HG03457 (cell line): ENCODE measurements around the gene TIMP3.

Experiments
- ATAC-seq: cut with Tn5 transposase; IDR thresholded peaks from one replicate; pipeline ENCODE4 v1.9.1; 2021; ENCODE audit warnings: moderate number of reproducible peaks; ENCODE audit not compliant: unreplicated experiment

TIMP3 gene

DNA sequence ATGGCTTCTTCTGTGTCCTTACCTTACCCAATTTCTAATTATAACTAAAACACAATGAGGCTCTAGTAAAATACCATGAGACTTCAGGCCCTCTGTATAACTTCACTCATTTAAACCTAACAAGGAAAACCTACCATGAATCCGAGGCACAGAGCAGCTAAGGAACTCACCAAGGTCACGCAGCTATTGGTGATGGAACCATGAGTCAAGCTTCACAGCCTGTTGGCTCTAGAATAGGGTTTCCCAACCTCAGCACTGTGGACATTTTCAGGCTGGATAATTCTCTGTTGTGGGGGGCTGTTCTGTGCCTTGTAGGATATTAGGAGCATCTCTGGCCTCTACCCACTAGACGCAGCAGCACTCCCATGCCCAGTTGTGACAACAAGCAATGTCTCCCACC is 75.7 kb downstream of the TIMP3 start:
- no peak for ATAC-seq

DNA sequence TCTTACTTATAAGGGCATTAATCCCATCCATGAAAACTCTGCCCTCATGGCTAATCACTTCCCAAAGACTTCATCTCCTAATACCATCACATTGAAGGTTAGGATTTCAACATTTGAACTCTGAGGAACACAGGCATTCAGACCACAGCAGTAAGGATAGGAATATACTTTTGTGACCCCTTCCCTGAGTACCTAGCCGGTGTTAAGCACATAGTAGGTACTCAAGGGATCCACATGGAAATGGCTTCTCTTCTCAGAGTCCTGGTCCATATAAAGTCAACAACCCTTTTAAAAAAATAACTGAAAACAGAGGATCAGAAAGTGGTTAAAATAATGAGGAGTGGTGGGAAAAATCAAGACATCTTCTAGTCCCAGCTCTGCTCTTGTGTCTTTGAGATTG is 78.0 kb downstream of the TIMP3 start:
- no peak for ATAC-seq

DNA sequence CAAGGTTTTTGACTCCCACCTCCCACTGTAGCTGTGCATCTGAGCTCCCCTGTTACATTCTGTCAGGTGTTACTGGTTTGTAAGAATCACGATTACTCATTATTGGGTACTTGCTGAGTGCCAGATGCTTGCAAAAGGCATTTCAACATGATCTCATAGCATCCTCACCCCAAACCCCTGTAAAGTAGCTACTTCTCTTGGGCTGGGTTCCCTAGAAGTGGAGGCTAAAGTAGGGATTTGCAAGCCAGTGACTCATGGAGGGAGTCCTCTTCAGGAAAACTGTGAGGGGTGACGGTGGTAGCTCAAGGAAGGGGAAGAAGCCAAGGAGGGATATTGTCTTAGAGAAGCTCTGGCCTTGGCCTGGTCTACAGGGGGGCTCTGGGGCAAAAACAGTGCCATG is 78.6 kb downstream of the TIMP3 start:
- ATAC-seq, result no peak

DNA sequence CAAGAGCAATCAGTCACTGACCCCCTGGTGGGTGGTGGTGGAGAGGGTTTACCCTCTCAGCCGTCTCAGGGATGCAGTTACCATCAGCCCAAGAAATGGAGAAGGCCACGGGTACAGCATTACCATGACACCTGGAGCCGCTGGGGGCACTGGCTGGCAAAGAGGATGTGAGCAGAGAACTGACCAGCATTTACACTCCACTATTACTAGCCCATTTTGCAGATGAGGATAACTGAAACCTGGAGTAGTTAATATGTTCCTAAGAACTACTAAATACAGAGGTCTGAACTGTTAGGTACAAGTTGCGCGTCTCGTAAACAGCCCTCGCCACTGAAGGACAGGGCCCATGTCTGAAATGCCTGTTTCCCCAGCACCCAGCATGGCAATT is 79.0 kb downstream of the TIMP3 start:
- ATAC-seq, result no peak

DNA sequence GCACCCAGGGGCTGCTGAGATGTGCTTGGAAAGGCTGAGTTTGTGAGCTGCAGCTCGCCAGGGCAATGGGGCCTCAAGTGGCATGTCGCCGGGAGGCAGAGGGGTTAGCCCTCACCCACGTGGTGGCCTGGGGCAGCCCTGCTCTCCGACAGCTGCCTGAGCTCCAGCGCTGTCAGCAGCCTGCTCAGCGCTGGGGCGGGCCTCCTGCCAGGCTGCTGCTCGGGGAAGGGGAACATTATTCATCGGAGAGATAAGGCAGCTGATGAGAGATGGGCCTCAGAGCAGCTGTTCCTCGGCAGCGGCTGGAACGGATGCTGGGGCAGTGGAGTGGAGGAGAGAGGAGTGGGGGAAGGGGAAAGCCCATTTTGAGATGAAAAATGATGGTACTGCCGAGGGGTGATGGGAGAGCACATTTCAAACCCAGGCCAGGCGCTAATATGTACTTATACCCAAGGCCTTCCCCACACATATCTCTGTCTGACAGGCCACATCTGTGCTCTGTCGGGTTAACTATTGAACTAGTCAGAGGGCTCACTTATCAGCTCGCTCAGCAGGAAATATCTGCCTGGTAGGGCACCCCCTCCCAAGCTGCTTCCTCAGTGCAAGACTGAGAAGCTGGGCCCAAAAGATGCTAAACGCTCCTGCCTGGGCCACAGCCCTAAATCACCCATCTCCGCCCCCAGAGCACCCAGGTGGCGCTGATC is 79.5 kb downstream of the TIMP3 start:
- no peak for ATAC-seq

DNA sequence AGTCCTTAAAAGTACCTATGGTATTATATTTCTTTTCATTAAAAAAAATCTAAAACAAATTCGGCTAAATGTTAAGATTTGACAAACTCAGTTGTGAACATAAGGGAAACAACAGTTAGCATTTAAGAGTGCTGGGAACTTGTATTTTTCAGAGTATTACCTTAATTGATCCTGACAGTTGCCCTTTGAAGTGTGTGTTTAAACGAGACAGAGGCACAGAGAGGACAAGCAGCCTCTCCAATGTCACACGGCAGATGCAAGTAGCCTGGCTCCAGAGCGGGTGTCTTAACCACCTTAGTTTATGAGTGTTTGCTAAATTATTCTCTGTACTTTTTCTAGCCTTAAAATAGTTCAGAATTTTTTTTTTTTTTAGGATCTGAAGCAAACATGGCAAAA is 80.9 kb downstream of the TIMP3 start:
- no peak for ATAC-seq

DNA sequence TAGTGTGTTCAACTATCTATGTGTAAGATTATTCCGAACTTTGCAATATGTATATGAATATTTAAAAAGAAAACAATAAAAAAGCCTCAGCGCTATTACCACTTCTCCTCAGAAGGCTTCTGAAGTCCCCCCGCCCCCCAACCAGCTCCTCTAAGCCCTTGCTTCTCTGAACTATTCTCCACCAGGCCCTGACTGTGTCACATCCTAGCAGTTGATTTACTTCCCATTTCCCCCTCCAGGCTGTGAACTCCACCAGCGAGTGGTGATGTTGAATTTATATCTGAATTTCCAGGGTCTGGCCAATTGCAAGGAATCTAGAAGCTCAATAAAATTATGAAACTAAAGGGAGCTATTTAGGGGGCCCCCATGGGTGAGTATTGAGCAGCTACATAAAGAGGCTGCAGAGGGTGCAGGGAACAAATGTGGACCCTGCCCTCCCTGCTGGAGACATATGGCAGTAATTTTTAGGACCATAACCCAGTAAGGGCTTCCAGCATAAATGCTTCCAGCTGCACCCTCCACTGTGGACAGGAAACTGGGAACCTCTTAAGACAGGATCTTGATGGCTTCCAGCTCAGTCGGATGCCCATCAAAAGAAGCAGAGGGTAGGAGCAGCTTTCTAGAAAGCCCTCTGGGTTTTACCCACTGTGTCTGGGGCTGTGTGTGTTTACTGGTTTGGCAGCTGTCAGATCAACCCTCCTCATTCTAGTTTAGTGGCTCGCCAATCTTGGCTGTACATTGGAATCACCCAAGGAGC is 81.4 kb downstream of the TIMP3 start:
- no peak for ATAC-seq

DNA sequence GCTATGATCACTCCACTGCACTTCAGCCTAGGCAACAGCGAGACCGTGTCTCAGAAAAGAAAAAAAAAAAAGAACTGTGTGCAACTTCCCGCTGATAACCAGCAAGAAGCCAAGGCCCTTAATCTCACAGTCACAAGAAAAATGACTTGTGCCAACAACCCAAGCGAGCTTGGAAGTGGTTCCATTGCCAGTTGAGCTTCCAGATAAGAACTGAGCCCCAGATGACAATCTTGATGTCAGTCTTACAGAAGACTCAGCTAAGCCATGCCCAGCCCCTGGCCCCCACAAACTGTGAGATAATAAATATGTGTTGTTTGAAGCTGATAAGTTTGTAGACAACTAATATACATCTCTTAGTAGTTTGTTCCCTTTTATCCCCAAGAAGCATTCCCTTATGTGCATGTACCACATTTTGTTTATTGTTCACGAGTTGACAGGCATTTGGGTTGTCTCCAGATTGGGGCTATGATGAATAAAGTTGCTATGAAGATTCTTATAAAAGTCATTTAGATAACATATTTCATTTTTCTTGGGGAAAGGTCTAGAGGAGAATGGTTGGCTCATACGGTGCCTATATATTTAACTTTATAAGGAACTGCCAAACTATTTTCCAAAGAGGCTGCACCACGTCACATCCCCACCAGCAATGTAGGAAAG is 85.9 kb downstream of the TIMP3 start:
- ATAC-seq, result no peak

DNA sequence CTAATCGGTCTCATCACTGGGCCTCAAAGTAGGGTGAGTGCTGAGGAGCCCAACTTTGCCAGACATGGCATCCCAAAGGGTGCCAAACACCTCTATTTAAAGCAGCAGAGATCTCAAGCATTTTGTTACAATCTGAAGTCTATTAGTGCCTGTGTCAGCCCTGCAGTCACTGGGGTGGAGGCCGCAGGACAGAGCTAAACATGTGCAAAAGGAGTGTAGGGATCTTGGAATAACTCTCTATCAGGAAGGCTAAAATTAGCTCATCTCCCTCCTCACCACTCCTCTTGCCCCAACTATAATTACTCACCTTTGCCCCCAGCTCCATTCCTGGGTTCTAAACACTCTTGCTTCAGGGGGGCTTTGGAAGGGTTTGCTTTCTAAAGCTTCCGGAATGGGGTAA is 87.5 kb downstream of the TIMP3 start:
- no peak for ATAC-seq

DNA sequence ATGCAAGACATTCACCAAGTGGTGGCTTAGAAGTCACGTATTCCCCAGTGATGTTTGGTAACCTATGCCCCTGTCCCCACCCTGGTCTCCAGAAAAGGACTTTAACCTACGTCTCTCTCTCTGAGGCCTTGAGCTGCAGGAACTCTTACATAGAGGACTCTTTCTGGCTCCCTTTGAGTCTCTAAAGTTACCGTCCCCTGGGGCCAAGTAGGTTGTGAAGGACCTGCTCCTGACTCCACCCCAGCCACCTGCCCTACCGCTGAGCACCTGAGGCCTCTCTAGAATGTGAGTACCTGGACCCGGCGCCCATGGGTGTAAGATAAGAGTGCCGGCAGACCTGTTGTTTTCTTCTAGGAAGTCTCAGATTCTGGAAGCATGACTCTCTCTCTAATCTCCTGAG is 95.4 kb downstream of the TIMP3 start:
- no peak for ATAC-seq

DNA sequence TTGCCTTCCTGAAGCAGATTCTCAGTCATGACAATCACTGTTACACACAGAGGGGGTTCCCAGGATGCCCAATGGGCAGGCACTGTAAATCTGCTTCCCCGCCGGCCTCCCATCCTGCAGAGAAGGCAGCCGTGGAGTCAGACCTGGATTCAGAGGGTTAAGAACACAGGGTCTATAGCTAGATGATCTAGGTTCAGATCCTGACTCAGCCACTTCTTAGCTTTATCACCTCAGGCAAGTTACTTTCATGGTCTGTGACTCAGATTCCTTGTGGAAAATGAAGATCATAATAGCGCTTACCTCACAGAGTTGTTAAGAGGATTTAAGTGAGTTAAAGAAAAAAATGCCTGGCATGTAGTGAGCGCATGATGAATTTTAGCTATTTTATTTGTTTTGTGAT is 95.9 kb downstream of the TIMP3 start:
- no peak for ATAC-seq

DNA sequence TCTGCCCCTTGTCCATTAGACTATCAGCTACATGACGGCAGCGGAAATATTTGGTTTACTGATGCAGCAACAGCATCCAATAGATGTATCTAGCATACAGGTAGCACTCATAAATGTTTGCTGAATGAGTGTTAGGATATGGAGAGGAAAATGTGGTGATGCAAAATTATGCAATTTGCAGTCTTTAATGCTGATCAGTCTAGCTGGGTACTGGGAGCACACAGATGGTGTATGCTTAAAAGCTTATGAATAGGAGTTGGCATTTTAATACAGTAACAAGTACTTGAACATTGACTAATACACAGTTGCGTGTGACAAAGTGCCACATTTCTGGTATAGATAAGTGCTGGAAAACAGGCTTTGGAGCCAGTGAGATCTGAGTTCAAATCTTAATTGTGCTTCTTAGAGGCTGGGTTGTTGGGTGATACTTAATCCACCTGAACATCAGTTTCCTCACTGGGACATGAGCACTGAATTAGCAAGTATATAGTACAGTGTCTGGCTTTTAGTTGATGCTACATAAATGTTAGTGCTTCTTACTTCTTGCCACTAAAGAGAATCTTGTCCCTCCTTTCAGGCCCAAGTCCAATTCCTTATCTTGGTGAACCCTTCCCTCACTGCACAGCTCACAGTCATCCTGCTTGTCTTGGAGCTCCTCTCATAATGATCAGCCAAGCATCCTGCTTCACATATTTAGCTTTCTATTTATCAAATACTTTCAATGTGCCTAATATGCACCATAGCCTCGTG is 99.6 kb downstream of the TIMP3 start:
- ATAC-seq, result no peak

DNA sequence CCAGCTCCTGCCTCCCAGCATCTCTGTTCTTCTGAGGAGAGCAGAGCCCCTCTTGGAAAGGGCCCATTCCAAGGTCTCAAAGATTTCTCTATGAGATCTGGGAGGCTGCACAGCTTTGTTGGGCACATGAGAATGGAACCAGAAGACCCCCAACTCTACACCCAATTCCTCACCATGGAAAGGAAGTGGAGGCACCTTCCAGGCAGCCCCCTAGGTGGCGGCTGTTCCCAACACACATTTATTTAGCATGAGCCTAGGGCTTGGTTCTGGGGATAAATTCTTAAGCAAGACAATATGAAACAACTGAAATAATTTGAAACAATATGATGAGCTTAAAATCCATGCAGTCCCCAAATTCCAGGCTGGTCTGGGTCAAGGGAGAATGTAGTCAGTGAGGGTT is 100.4 kb downstream of the TIMP3 start:
- no peak for ATAC-seq

DNA sequence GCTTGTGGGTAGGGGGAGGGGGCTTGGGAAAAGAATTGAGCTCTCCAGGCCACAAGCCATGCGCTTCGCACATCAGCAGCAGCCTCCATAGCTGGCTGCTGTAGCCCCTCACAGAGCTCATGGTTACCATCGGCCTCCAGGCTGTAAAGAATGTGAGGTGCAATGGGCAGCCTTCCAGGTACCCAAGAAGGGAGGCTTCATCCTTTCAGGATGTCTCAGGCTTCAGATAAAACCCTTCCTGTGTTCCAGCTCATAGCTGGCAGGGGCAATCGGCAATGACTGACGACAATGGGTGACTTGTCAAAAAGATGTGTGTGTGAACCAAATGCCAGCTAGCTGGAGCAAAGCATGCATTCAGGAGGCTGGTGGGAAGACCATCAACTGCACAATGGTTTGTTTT is 102.0 kb downstream of the TIMP3 start:
- ATAC-seq, result no peak

DNA sequence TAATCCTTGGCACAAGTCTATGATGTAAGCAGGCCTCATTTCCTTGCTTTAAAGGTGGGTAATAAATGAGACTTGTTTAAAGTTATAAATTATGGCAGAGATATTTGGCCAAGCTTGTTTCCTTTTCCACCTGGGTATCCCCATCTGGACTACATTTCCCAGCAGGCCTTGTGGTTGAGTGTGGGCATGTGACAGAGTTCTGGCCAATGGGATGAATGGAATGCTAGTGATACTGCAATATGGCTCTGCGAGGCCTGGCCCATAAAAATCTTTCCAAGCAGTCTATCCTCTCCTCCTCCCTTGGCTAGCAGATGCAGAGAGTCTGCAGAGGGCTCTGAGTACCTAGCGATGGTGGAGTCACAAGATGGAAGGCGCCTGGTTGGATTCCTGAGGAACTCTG is 102.5 kb downstream of the TIMP3 start:
- no peak for ATAC-seq

DNA sequence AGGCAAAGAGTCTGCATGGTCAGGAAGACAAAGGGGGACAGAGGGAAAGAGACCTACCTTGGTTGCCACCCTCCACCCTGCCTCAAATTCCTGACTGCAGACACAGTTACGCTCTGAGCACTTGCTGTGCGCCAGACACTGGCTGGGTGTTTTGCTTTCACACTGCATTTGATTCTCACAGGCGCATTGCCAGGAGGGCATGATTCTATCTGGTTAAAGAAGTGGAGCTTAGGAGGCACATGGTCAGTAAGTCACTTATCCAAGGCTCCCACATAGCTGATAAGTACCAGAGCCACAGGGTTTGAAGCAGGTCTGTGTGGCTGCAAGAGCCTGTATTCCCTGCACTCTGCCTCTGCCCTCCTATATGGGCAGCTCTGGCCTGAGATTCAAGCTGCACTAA is 103.9 kb downstream of the TIMP3 start:
- no peak for ATAC-seq

DNA sequence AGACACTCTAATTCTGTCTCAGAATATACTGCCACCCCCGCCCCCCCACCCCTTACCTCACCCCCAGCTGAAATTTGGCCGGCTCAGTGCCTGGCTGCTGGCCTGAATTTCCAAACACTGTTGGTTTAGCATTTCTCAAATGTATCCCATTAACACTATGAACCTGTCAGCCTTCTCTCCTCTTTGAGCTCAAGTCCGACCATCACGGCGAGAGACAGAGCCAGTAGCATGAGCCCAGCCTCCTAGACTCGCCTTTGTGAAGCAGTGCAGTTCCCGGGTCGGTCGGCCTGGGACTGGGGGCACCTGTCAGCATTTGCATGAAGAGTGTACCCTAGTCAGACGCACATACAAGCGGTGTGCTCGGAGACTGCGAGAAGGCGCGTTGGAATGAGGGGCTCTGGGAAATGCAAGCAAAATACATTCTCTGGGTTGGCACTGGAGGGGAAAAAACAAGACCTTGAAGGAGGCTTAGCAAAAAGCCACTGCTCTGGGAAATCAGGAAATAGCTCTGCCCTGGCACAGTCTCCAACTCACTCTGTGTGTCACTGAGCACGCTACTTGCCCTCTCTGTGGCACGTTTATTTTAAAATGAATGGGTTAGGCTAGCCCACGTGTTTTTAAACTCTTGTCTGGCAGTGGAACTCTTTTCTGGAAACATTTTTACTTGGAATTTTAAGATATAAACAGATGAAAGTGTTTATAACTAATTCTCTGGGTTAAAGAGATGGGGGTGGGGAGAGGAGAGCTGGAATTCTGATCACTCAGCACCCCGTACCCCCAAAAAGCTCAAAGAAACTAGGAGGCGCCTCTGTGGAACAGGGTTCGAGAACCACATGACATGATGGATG is 108.3 kb downstream of the TIMP3 start:
- ATAC-seq, result no peak

DNA sequence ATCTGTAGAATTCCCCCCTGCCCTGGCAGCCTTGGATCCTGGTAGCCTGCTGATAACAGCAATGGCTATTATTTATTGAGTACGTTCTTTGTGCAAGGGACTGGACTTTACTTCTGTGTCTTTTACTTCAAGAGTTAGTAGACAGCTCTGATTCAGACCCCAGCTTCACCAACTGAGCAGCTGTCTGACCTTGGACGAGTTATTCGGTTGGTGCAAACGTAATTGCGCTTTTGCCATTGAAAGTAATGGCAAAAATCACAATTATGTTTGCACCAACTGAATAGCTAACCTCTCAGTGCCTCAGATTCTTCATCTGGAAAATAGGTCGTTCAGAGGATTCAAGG is 108.9 kb downstream of the TIMP3 start:
- ATAC-seq, result no peak

DNA sequence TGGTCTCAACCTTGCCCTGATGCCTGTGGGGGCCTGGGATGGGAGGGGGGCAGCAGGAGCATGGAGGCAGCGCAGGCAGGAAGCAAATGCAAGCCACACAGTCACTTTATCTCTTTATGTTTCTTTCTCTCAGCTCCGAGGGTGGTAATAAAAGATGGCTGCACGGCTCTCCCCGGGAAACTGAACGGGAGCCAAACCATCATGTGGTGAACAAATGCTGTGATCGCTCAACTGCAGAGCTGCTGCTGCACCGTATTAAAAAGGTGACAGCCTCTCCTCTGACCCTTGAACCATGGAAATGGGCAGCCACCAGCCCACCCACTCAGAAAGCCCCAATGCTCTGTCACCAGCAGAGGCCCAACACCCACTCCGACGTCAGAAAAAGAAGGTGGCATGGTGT is 110.0 kb downstream of the TIMP3 start:
- no peak for ATAC-seq
